ENCODE data around the gene RAET1G.
"Not testable (repeated sequence)": the region's sequence is repeated elsewhere in the genome, so short reads cannot be mapped to it uniquely, and the experiment has no call there.

Gene RAET1G

GRCh38 chr6:149915970-149916865, 6.7 kb downstream of the RAET1G start:
- DNase-seq (ENCODE audit: low read depth in 2 of 3, low spot score in 2 of 3): no peak

GRCh38 chr6:149913540-149914240, 9.2 kb downstream of the RAET1G start:
- no peak for DNase-seq (ENCODE audit: low read depth in 2 of 3, low spot score in 2 of 3)

GRCh38 chr6:149913085-149913484, 9.8 kb downstream of the RAET1G start:
- DNase-seq (ENCODE audit: low read depth in 2 of 3, low spot score in 2 of 3): no peak

- DNase-seq (ENCODE audit: low read depth in 2 of 3, low spot score in 2 of 3): not testable (repeated sequence)
Measured at GRCh38 chr6:149912680-149913079, 10.2 kb downstream of the RAET1G start.

- no peak for DNase-seq (ENCODE audit: low read depth in 2 of 3, low spot score in 2 of 3)
Measured at GRCh38 chr6:149910721-149911151, 12.2 kb downstream of the RAET1G start.

- no peak for DNase-seq (ENCODE audit: low read depth in 2 of 3, low spot score in 2 of 3)
Measured at GRCh38 chr6:149909701-149910470, 13.0 kb downstream of the RAET1G start.

GRCh38 chr6:149908480-149908879, 14.4 kb downstream of the RAET1G start:
- not testable (repeated sequence) for DNase-seq (ENCODE audit: low read depth in 2 of 3, low spot score in 2 of 3)

- DNase-seq (ENCODE audit: low read depth in 2 of 3, low spot score in 2 of 3): no peak
Measured at GRCh38 chr6:149907317-149907716, 15.6 kb downstream of the RAET1G start.

- DNase-seq (ENCODE audit: low read depth in 2 of 3, low spot score in 2 of 3): no peak
Measured at GRCh38 chr6:149906405-149906804, 16.5 kb downstream of the RAET1G start.

- DNase-seq (ENCODE audit: low read depth in 2 of 3, low spot score in 2 of 3): no peak
Measured at GRCh38 chr6:149905911-149906371, 17.0 kb downstream of the RAET1G start.

- no peak for DNase-seq (ENCODE audit: low read depth in 2 of 3, low spot score in 2 of 3)
Measured at GRCh38 chr6:149905371-149905910, 17.5 kb downstream of the RAET1G start.

- DNase-seq (ENCODE audit: low read depth in 2 of 3, low spot score in 2 of 3): no peak
Measured at GRCh38 chr6:149904661-149905370, 18.1 kb downstream of the RAET1G start.

- DNase-seq (ENCODE audit: low read depth in 2 of 3, low spot score in 2 of 3): no peak
Measured at GRCh38 chr6:149903938-149904611, 18.8 kb downstream of the RAET1G start.

- no peak for DNase-seq (ENCODE audit: low read depth in 2 of 3, low spot score in 2 of 3)
Measured at GRCh38 chr6:149901444-149902140, 21.3 kb downstream of the RAET1G start.

GRCh38 chr6:149900620-149901443, 22.1 kb downstream of the RAET1G start:
- DNase-seq (ENCODE audit: low read depth in 2 of 3, low spot score in 2 of 3): no peak

- DNase-seq (ENCODE audit: low read depth in 2 of 3, low spot score in 2 of 3): no peak
Measured at GRCh38 chr6:149899926-149900619, 22.8 kb downstream of the RAET1G start.

- no peak for DNase-seq (ENCODE audit: low read depth in 2 of 3, low spot score in 2 of 3)
Measured at GRCh38 chr6:149899486-149899885, 23.4 kb downstream of the RAET1G start.

GRCh38 chr6:149898966-149899365, 24.0 kb downstream of the RAET1G start:
- no peak for DNase-seq (ENCODE audit: low read depth in 2 of 3, low spot score in 2 of 3)

All from activated CD8-positive, alpha-beta memory T cell treated with anti-CD3 and anti-CD28 coated beads for 48 hours (primary cell).